Right lobe of liver (tissue), 4 donors: ENCODE measurements around the gene SPRR2G.

Experiments
- CTCF ChIP-seq, 4 donors: fragments of 200-600 bp in 3 of 4; fragments of 450-650 bp in 1 of 4; IDR thresholded peaks; one replicate each; pipeline versions ENCODE4 v1.5.1 to v1.8.0; 2016 to 2022; ENCODE audit warnings: antibody characterized with exemption in 4 of 4, mild to moderate bottlenecking in 2 of 4
- POLR2A ChIP-seq: fragments of 450-650 bp; IDR thresholded peaks from one replicate; pipeline ENCODE4 v1.6.1; 2017; ENCODE audit warnings: antibody characterized with exemption, mild to moderate bottlenecking
- donor health status: DM: no; HTN: no; CAD: no.
- donor health status: DM: no; HTN: no; CAD: no.
- donor health status: DM: no; HTN: yes; CAD: no.

DNA sequence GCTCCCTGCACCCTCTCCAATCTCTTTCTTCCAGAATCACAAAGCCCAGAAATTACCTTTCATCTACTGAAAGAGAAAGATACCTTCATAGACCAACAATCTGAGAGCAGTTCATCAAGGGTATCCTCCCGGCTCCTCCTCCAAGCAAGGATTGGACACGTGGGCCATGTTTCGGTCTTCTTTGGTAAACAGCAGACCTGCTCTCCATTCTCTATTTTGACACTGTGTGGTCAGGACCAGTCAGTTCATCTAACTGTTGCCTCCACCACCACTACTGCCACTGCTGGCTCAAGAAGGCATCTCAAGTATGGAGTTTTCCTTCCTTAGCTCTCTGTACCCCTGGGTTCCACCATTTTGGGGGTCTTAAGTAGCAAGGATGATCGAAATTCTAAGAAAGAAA, 44.5 kb upstream of the SPRR2G start:
- TF ChIP-seq CTCF (IDR thresholded peaks at IDR 0.05), result no peak
- no peak for TF ChIP-seq POLR2A
